Endodermal cell (in vitro differentiated cells): ENCODE measurements around the gene HOXA1. TPM values are rescaled to one million over a fixed set of nuclear protein-coding genes. Genes with fewer than 3 reads are reported as not detected.

Experiments used
- DNase-seq: peaks from one replicate; pipeline ENCODE4 v3.0.0-alpha.2; 2017
- H3K27ac ChIP-seq: 2 replicates; pipeline ENCODE4 v1.5.1; 2013; ENCODE audit warnings: mild to moderate bottlenecking, low read depth, low read length, moderate library complexity
- H3K27me3 ChIP-seq: 2 replicates; pipeline ENCODE4 v1.6.1; 2013; ENCODE audit warnings: mild to moderate bottlenecking, low read length, moderate library complexity; ENCODE audit not compliant: insufficient read depth, control insufficient read depth, poor library complexity, severe bottlenecking
- H3K36me3 ChIP-seq: 2 replicates; pipeline ENCODE4 v1.7.0; 2013; ENCODE audit warnings: mild to moderate bottlenecking, low read length, moderate library complexity; ENCODE audit not compliant: control insufficient read depth, insufficient read depth
- H3K4me1 ChIP-seq: one replicate; pipeline ENCODE4 v1.7.0; 2013; ENCODE audit warnings: low read length; ENCODE audit not compliant: control insufficient read depth, insufficient read depth
- H3K4me3 ChIP-seq: 2 replicates; pipeline ENCODE4 v1.5.1; 2013; ENCODE audit warnings: mild to moderate bottlenecking, low read length, moderate library complexity
- H3K9ac ChIP-seq: 2 replicates; pipeline ENCODE4 v1.6.1; 2013; ENCODE audit warnings: mild to moderate bottlenecking, low read length, moderate library complexity; ENCODE audit not compliant: poor library complexity, severe bottlenecking; ENCODE audit errors: extremely low read depth
- H3K9me3 ChIP-seq: 2 replicates; pipeline ENCODE4 v1.6.1; 2013; ENCODE audit warnings: mild to moderate bottlenecking, low read length, moderate library complexity; ENCODE audit not compliant: control insufficient read depth
- H3K27ac Mint-ChIP-seq: 2 replicates; pipeline ENCODE4 v1.8.0; 2020; ENCODE audit warnings: mixed read lengths
- H3K27me3 Mint-ChIP-seq: 2 replicates; pipeline ENCODE4 v1.8.0; 2021; ENCODE audit warnings: mild to moderate bottlenecking, mixed read lengths; ENCODE audit not compliant: insufficient read depth
- H3K36me3 Mint-ChIP-seq: 2 replicates; pipeline ENCODE4 v1.8.0; 2020; ENCODE audit warnings: low read depth, mixed read lengths
- H3K4me1 Mint-ChIP-seq: 2 replicates; pipeline ENCODE4 v1.8.0; 2020; ENCODE audit warnings: mixed read lengths
- H3K4me3 Mint-ChIP-seq: 2 replicates; pipeline ENCODE4 v1.8.0; 2020; ENCODE audit warnings: mild to moderate bottlenecking, moderate library complexity, mixed read lengths
- H3K9me3 Mint-ChIP-seq: 2 replicates; pipeline ENCODE4 v1.8.0; 2020; ENCODE audit warnings: mild to moderate bottlenecking, mixed read lengths
- WGBS, 2 experiments: methylation state at CpG; one replicate each; pipeline versions ENCODE4 v1.1.5 to v1.1.7; 2013; ENCODE audit warnings: missing lambda C conversion rate in 2 of 2, mixed read lengths in 1 of 2; ENCODE audit not compliant: insufficient coverage in 1 of 2, insufficient read length in 1 of 2; 5-methylcytosine and 5-hydroxymethylcytosine counted together
- total RNA-seq, 2 donors: library from RNA; stranded (reverse); fragmentation: NEBNext Ultra II Directional in 1 of 2; extraction: Animal tissue kit (Norgen Biotek cat#: 25700) in 1 of 2; gene quantifications; 2 replicates in 1 of 2; 3 replicates in 1 of 2; pipeline ENCODE4 v1.2.1, GENCODE V29; 2021
- TF ChIP-seq, protein P1 (sequence below): fragments of 200-600 bp; sonication (generic); conservative IDR thresholded peaks from 2 replicates; pipeline ENCODE4 v1.5.0; 2021; ENCODE audit warnings: antibody characterized with exemption, mild to moderate bottlenecking

HOXA1 gene
- total RNA-seq, 2 donors from 2014 or later = not detected

DNA sequence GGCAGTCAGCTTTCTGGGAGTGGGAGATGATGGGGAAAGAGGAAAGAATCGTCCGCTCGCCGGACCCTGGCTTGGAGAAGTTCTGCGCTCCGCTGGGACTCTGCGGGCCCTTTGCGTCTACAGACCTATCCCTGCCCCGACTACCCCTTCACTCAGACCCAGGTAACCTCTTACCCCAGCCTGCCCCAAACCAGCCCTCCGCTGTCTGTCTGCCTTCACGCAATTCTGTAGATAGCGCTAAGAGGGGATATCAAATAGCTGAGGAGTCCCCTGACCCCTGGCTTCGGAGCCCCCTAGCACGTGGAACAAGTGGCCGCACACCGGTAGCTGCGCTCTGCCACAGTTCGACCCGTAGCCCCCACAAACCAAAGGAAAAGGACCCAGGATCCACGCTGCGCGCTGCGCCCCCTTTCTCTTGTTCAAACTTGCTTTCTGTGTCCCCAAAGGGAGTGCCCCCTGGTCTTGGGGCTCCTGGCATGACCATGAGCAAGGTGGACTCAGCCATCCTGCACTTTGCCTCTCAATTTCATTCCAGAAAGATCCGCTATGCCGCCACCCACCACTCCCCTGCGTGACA lies 27.8 kb upstream of the HOXA1 start:
- peaks cover 4% of the 10 kb centered on the region for H3K4me1 Mint-ChIP-seq
- no peak for DNase-seq
- H3K27ac Mint-ChIP-seq = no peak overlapping the region
- Histone ChIP-seq H3K27ac (no peak overlapping the region), H3K4me1 (no peaks in the 10 kb centered on the region), H3K27me3 (peaks cover 100% of the 10 kb centered on the region), H3K4me3 (no peak overlapping the region), H3K36me3 (no peaks in the 10 kb centered on the region), H3K9me3 (peaks cover 12% of the 10 kb centered on the region), H3K9ac (no peak overlapping the region)
- peaks cover 100% of the 10 kb centered on the region for H3K27me3 Mint-ChIP-seq
- no peaks in the 10 kb centered on the region for H3K9me3 Mint-ChIP-seq
- 11 to 29% methylated on average over 8 to 24 of the region's 26 CpGs for WGBS, 2 experiments
- TF ChIP-seq, protein P1, sequence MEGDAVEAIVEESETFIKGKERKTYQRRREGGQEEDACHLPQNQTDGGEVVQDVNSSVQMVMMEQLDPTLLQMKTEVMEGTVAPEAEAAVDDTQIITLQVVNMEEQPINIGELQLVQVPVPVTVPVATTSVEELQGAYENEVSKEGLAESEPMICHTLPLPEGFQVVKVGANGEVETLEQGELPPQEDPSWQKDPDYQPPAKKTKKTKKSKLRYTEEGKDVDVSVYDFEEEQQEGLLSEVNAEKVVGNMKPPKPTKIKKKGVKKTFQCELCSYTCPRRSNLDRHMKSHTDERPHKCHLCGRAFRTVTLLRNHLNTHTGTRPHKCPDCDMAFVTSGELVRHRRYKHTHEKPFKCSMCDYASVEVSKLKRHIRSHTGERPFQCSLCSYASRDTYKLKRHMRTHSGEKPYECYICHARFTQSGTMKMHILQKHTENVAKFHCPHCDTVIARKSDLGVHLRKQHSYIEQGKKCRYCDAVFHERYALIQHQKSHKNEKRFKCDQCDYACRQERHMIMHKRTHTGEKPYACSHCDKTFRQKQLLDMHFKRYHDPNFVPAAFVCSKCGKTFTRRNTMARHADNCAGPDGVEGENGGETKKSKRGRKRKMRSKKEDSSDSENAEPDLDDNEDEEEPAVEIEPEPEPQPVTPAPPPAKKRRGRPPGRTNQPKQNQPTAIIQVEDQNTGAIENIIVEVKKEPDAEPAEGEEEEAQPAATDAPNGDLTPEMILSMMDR = no peak
- H3K36me3 Mint-ChIP-seq = no peaks in the 10 kb centered on the region
- no peak overlapping the region for H3K4me3 Mint-ChIP-seq

DNA sequence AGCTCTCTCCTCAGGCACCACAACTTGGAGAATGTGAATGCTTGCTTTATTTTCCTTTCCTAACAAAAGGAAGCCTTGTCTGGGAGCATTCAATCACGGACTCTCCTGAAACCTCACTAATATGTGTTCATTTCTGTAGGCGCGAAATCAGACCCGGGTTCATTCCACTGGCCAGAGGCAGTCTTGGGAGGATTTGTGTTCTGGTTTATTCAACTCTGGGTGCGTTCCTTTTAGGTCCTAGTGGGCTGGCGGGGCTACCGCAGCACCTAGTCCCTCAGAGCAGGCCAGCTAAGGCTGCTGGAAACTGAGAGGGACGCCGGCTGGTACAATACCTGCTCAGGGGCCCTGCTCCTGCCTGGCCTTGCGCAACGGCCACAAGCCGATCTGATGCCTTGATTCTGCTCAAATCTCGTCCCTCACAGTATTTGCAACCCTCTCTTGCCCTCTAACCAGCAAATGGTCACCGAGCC lies 27.2 kb upstream of the HOXA1 start:
- peaks cover 10% of the 10 kb centered on the region for H3K9me3 ChIP-seq
- DNase-seq = no peak
- Mint-ChIP-seq H3K9me3 (no peaks in the 10 kb centered on the region), H3K36me3 (no peaks in the 10 kb centered on the region), H3K27me3 (peaks cover 100% of the 10 kb centered on the region), H3K4me3 (no peak overlapping the region), H3K4me1 (peaks cover 4% of the 10 kb centered on the region), H3K27ac (no peak overlapping the region)
- H3K4me3 ChIP-seq = no peak overlapping the region
- H3K4me1 ChIP-seq = no peaks in the 10 kb centered on the region
- H3K27me3 ChIP-seq = peaks cover 100% of the 10 kb centered on the region
- no peak overlapping the region for H3K27ac ChIP-seq
- no peaks in the 10 kb centered on the region for H3K36me3 ChIP-seq
- 6 to 20% methylated on average over 1 to 14 of the region's 14 CpGs for WGBS, 2 experiments
- H3K9ac ChIP-seq = no peak overlapping the region
- TF ChIP-seq, protein P1 = no peak

DNA sequence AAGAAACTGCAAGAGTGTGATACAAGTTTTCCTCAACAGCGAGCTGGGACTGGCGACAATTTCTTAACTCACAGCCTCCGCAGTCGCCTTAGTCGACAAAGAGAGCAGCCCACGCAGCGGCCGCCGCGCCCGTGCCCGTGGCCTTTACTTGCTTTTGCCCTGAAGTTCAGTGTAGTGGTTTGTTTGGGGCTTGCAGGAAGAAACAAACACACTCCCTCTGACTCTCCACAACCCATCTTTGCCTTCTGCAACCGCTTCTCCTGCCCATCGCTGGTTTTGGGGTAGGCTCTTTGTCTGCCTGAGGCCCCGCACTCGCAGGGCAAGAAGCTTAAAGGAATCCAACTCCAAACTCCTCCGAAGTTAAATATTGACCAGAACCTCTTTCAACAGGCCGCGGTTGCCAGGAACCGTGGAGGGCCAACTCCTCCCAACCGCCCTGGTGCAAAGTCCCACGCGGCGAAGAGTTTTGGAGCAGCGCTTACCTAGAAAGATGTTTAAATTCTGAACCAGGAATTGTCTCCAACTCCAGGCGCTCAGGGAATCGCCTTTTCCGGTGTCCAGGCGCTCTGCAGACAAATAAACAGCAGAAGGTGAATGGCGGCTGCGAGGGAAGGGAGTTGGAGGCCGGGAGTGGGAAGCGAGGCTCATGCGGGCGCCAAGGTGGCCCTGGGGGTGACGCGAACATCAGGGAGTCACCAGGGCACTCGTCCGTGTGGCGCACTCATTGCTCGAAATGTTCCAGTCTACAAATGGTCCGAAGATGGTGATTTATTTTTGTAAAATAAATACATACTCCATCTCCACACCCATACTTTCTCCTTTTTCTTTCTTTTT lies 26.5 kb upstream of the HOXA1 start:
- Histone ChIP-seq H3K9ac (no peak overlapping the region), H3K4me1 (no peaks in the 10 kb centered on the region), H3K4me3 (no peak overlapping the region), H3K27ac (peak overlapping the region; percentile 29), H3K27me3 (peaks cover 100% of the 10 kb centered on the region), H3K36me3 (no peaks in the 10 kb centered on the region), H3K9me3 (peaks cover 10% of the 10 kb centered on the region)
- DNase-seq = peak; percentile 55
- Mint-ChIP-seq H3K27me3 (peaks cover 100% of the 10 kb centered on the region), H3K4me3 (no peak overlapping the region), H3K9me3 (no peaks in the 10 kb centered on the region), H3K4me1 (peaks cover 4% of the 10 kb centered on the region), H3K36me3 (no peaks in the 10 kb centered on the region), H3K27ac (no peak overlapping the region)
- WGBS, 2 experiments = 4 to 5% methylated on average over 17 to 37 of the region's 42 CpGs
- TF ChIP-seq, protein P1 = no peak
